Retinal pigment epithelial cell (primary cell): ENCODE measurements around the gene SHC4.

Source experiments
- DNase-seq: peaks from one replicate; pipeline ENCODE4 v3.0.0-alpha.2; 2010; ENCODE audit warnings: low read depth
- H3K4me3 ChIP-seq: 2 replicates; pipeline ENCODE4 v1.5.1; 2011; ENCODE audit warnings: mild to moderate bottlenecking, low read length, control low read depth, moderate library complexity
- CTCF ChIP-seq: conservative IDR thresholded peaks from 2 replicates; pipeline ENCODE4 v1.5.1; 2011; ENCODE audit warnings: low read depth, low read length, control low read depth, inconsistent platforms

The SHC4 gene

DNA sequence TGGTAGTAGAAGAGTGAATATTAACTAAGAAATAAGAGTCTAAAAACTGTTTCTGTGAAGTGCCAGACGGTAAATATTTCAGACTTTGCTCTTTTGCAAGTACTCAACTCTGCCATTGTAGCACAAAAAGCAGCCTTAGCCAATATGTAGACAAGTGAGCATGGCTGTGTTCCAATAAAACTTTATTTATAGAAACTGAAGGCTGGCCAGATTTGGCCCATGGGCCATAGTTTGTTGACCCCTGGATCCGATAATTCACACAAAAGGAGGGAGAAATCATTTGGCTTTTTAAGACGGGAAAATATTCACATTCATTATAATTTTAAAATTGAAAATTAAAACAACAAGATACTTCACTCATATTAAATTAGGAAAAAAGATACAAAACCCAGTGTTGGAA is 70.4 kb downstream of the SHC4 start:
- no peak for TF ChIP-seq CTCF
- H3K4me3 ChIP-seq = no peak overlapping the region
- no peak for DNase-seq

GRCh38 chr15:48891232-48891765 is 72.4 kb downstream of the SHC4 start:
- no peak for TF ChIP-seq CTCF
- no peak for DNase-seq
- no peak overlapping the region for H3K4me3 ChIP-seq

GRCh38 chr15:48890375-48890972 is 73.2 kb downstream of the SHC4 start:
- TF ChIP-seq CTCF = no peak
- DNase-seq = no peak

GRCh38 chr15:48889925-48890324 is 73.8 kb downstream of the SHC4 start:
- DNase-seq = no peak
- H3K4me3 ChIP-seq = no peak overlapping the region
- TF ChIP-seq CTCF = no peak

More at GRCh38 chr15:48890375-48890972, 73.2 kb downstream of the SHC4 start:
- H3K4me3 ChIP-seq = no peak overlapping the region

DNA sequence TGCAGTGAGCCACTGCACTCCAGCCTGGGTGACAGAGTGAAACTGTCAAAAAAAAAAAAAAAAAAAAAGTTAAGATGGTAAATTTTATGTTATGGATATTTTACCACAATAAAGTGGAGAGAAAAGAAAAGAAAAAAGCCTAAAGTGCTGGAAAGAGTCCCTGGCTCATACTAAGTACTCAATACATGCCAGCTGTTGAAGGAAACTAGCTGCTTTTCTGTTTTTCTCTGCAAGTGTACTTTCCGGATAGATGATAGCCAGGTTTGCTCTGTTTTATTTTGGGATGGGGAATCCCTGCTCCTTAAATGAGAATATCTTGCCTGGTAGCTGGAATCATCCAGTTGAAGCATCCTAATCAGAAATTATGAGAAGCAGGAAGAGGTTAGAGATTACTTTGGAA is 74.9 kb downstream of the SHC4 start:
- no peak overlapping the region for H3K4me3 ChIP-seq
- no peak for DNase-seq
- no peak for TF ChIP-seq CTCF

DNA sequence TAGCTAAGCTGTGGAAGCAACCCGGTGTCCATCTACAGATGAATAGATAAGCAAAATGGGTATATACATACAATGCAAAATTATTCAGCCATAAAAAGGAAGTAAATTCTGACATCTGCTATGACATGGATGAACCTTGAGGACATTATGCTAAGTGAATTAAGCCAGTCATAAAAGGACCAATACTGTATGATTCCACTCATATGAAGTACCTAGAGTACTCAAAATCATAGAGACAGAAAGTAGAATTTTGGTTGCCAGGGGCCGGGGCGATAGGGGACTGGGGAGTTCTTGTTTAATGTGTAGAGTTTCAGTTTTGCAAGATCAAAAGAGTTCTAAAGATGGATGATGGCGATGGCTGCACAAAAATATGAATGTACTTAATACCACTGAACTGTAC is 75.5 kb downstream of the SHC4 start:
- no peak for TF ChIP-seq CTCF
- H3K4me3 ChIP-seq = no peak overlapping the region
- DNase-seq = no peak

DNA sequence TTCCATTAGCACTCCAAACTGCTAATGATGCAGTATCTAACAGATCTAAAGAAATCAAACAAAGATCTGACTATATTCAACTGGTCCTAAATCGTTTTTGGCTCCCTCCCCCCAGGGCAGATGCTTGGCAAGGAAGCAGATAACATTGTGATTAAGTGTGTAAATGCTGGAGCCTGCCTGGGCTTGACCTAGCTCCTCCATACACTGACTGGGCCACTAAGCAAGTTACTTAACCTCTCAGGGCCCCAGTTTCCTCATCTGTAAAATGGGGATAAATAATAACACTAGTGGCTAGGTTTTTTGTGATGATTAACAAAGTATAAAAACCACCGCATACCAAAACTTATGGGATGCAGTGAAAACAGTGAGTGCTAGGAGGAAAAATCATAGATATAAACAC is 76.6 kb downstream of the SHC4 start:
- TF ChIP-seq CTCF = no peak
- DNase-seq = no peak
- no peak overlapping the region for H3K4me3 ChIP-seq
